MM.1S (cell line): ENCODE results near the gene NHP2.

Experiments used
- CTCF ChIP-seq: fragments of 300-600 bp; sonication (generic); IDR thresholded peaks from 2 replicates; pipeline ENCODE4 v1.5.1; 2016; ENCODE audit warnings: antibody characterized with exemption, low read length, mixed read lengths
- EZH2 ChIP-seq: fragments of 300-600 bp; sonication (generic); optimal IDR thresholded peaks from 2 replicates; pipeline ENCODE3; 2017; ENCODE audit warnings: low read depth, mild to moderate bottlenecking, antibody characterized with exemption, low read length, mixed read lengths
- EZH2phosphoT487 ChIP-seq: fragments of 300-600 bp; sonication (generic); IDR thresholded peaks from 2 replicates; pipeline ENCODE4 v1.6.1; 2018; ENCODE audit warnings: antibody characterized with exemption, low read length

DNA sequence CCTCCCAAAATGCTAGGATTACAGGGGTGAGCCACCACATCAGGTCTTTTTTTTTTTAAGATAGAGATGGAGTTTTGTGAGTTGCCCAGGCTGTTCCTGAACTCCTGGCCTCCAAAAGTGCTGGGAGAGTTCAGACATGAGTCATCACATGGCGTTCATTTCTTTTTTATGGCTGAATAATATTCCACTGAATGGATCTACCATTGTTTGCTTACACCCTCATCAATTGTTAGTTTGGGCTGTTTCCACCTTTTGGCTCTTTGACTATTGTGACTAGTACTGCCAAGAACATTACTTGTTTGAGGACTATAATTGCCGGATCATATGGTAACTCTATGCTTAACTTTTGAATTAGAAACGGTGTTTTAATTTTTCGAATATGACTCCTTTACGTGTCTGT is 41.1 kb downstream of the NHP2 start:
- no peak for TF ChIP-seq CTCF
- no peak for TF ChIP-seq EZH2
- TF ChIP-seq EZH2phosphoT487: no peak
